GM04503 (cell line): ENCODE measurements around the gene HOXA11.

ENCODE experiments used
- DNase-seq: peaks from one replicate; pipeline ENCODE4 v3.0.0-alpha.2; 2012; ENCODE audit warnings: low read depth

HOXA11 gene

GRCh38 chr7:27169658-27170425 is 15.2 kb downstream of the HOXA11 start:
- DNase-seq = no peak

- no peak for DNase-seq
These were observed 16.6 kb downstream of the HOXA11 start for GRCh38 chr7:27168265-27168947.

GRCh38 chr7:27167916-27168264 is 17.1 kb downstream of the HOXA11 start:
- DNase-seq = no peak

- DNase-seq = no peak
These were observed 18.2 kb downstream of the HOXA11 start for GRCh38 chr7:27166531-27167505.

GRCh38 chr7:27165996-27166530 is 19.0 kb downstream of the HOXA11 start:
- no peak for DNase-seq

GRCh38 chr7:27165089-27165995 is 19.7 kb downstream of the HOXA11 start, which contains the start of gene HOXA9:
HOXA9 (minus strand) TSS chr7:27165537; CDS start chr7:27165457, 80 bp downstream.
- DNase-seq = peak; percentile 87

- DNase-seq = no peak
These were observed 20.5 kb downstream of the HOXA11 start for GRCh38 chr7:27164367-27165088.

GRCh38 chr7:27164045-27164366 is 21.0 kb downstream of the HOXA11 start:
- DNase-seq = no peak

GRCh38 chr7:27163288-27164044 is 21.6 kb downstream of the HOXA11 start:
- DNase-seq = no peak

GRCh38 chr7:27162561-27163287 is 22.3 kb downstream of the HOXA11 start:
- peak; percentile 21 for DNase-seq

GRCh38 chr7:27161721-27162560 is 23.1 kb downstream of the HOXA11 start:
- peak; percentile 15 for DNase-seq

GRCh38 chr7:27161214-27161720 is 23.8 kb downstream of the HOXA11 start:
- DNase-seq = no peak

GRCh38 chr7:27160546-27161213 is 24.4 kb downstream of the HOXA11 start:
- DNase-seq = peak; percentile 13

- no peak for DNase-seq
These were observed 24.9 kb downstream of the HOXA11 start for GRCh38 chr7:27160145-27160545.

GRCh38 chr7:27159266-27160144 is 25.5 kb downstream of the HOXA11 start:
- no peak for DNase-seq
